SKM-1 (cell line): ENCODE data around the gene ITGB4.

Experiments used
- DNase-seq: peaks from one replicate; lab custom pipeline; 2025; ENCODE audit not compliant: unreplicated experiment; lab: John Stamatoyannopoulos, UW

Gene ITGB4

GRCh38 chr17:75697651-75698291 is 23.5 kb upstream of the ITGB4 start:
- DNase-seq: no peak

- no peak for DNase-seq
Measured at GRCh38 chr17:75698659-75699058, 22.6 kb upstream of the ITGB4 start.

- no peak for DNase-seq
Measured at GRCh38 chr17:75701288-75701687, 20.0 kb upstream of the ITGB4 start.

GRCh38 chr17:75703191-75703590 is 18.1 kb upstream of the ITGB4 start:
- no peak for DNase-seq

- no peak for DNase-seq
Measured at GRCh38 chr17:75703591-75703990, 17.7 kb upstream of the ITGB4 start.

- no peak for DNase-seq
Measured at GRCh38 chr17:75704963-75705875, 16.0 kb upstream of the ITGB4 start.

- DNase-seq: no peak
Measured at GRCh38 chr17:75706042-75706728, 15.1 kb upstream of the ITGB4 start.

GRCh38 chr17:75707079-75707571 is 14.1 kb upstream of the ITGB4 start:
- DNase-seq: no peak

- no peak for DNase-seq
Measured at GRCh38 chr17:75712446-75712845, 8.8 kb upstream of the ITGB4 start.

- no peak for DNase-seq
Measured at GRCh38 chr17:75719732-75720131, 1.5 kb upstream of the ITGB4 start.

GRCh38 chr17:75721463-75722011 is 278 bp downstream of the ITGB4 start:
- DNase-seq: no peak

GRCh38 chr17:75722076-75722475 is 817 bp downstream of the ITGB4 start:
- DNase-seq: no peak

- no peak for DNase-seq
Measured at GRCh38 chr17:75722542-75723095, 1.4 kb downstream of the ITGB4 start.

GRCh38 chr17:75723171-75723930 is 2.1 kb downstream of the ITGB4 start:
- DNase-seq: no peak

GRCh38 chr17:75724016-75725003 is 3.1 kb downstream of the ITGB4 start:
- DNase-seq: no peak

GRCh38 chr17:75725504-75725903 is 4.2 kb downstream of the ITGB4 start:
- no peak for DNase-seq

GRCh38 chr17:75727391-75727790 is 6.1 kb downstream of the ITGB4 start:
- DNase-seq: no peak

- DNase-seq: no peak
Measured at GRCh38 chr17:75729351-75729750, 8.1 kb downstream of the ITGB4 start.

GRCh38 chr17:75730065-75730464 is 8.8 kb downstream of the ITGB4 start:
- DNase-seq: no peak
